Kidney epithelial cell (primary cell): Measurements from ENCODE around the gene IMPDH1. TPM values are rescaled to one million over a fixed set of nuclear protein-coding genes. Genes with fewer than 3 reads are reported as not detected.

Experiments used
- DNase-seq: peaks from one replicate; pipeline ENCODE4 v3.0.0-alpha.2; 2010; ENCODE audit warnings: low read depth
- H3K27me3 ChIP-seq: 2 replicates; pipeline ENCODE4 v1.6.0; 2011; ENCODE audit warnings: low read length; ENCODE audit not compliant: control insufficient read depth, insufficient read depth
- H3K36me3 ChIP-seq: 2 replicates; pipeline ENCODE4 v1.5.1; 2011; ENCODE audit warnings: low read length; ENCODE audit not compliant: control insufficient read depth, insufficient read depth
- H3K4me3 ChIP-seq: 2 replicates; pipeline ENCODE4 v1.5.1; 2011; ENCODE audit warnings: low read depth, mild to moderate bottlenecking, control low read depth, low read length
- total RNA-seq: library from RNA; depleted of rRNA; stranded (reverse); fragments of >200 nt; gene quantifications from 2 replicates; pipeline ENCODE4 v1.2.3, GENCODE V29; 2015
- TF ChIP-seq, protein P1 (sequence below): IDR thresholded peaks from 2 replicates; pipeline ENCODE4 v1.5.1; 2011; ENCODE audit warnings: mild to moderate bottlenecking, moderate library complexity, low read length, control low read depth, inconsistent platforms; ENCODE audit not compliant: insufficient read depth, poor library complexity, severe bottlenecking

IMPDH1 gene
- total RNA-seq, 1 donor from 2014 or later: 44.0 TPM

DNA sequence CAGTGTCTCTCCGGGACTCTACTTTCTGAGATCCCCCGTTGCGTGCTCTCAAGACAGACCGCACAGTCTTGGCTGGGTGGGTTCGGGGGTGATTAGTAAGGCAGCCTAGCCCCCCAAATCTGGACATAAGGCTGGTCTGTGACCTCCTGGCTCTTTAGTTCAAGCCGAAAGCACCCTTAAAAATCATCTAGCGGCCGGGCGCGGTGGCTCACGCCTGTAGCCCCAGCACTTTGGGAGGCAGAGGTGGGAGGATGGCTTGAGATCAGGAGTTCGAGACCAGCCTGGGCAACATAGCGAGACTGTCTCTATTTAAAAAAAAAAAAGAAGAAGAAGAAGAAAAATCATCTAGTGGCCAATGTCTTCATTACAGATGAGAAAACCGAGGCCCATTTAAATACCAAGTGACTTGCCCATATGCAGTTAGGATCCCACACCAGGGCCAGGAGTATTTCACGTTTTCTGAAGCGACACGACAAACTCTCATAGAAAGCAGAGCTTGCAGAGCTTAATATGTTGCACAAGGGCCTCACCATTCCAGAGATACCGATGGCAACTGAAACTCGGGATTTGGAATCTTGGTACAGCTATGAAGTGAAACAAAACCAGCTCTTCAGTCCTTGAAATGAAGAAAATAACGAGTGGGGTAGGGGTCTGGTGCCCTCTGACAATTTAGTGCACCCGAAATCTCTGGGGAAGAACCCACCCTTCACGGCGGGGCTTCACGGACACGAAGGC lies 45.2 kb upstream of the IMPDH1 start:
- no peak for DNase-seq
- H3K4me3 ChIP-seq: peak overlapping the region; percentile 85
- no peaks in the 10 kb centered on the region for H3K36me3 ChIP-seq
- TF ChIP-seq, protein P1, sequence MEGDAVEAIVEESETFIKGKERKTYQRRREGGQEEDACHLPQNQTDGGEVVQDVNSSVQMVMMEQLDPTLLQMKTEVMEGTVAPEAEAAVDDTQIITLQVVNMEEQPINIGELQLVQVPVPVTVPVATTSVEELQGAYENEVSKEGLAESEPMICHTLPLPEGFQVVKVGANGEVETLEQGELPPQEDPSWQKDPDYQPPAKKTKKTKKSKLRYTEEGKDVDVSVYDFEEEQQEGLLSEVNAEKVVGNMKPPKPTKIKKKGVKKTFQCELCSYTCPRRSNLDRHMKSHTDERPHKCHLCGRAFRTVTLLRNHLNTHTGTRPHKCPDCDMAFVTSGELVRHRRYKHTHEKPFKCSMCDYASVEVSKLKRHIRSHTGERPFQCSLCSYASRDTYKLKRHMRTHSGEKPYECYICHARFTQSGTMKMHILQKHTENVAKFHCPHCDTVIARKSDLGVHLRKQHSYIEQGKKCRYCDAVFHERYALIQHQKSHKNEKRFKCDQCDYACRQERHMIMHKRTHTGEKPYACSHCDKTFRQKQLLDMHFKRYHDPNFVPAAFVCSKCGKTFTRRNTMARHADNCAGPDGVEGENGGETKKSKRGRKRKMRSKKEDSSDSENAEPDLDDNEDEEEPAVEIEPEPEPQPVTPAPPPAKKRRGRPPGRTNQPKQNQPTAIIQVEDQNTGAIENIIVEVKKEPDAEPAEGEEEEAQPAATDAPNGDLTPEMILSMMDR: peak; percentile 4
- no peaks in the 10 kb centered on the region for H3K27me3 ChIP-seq

DNA sequence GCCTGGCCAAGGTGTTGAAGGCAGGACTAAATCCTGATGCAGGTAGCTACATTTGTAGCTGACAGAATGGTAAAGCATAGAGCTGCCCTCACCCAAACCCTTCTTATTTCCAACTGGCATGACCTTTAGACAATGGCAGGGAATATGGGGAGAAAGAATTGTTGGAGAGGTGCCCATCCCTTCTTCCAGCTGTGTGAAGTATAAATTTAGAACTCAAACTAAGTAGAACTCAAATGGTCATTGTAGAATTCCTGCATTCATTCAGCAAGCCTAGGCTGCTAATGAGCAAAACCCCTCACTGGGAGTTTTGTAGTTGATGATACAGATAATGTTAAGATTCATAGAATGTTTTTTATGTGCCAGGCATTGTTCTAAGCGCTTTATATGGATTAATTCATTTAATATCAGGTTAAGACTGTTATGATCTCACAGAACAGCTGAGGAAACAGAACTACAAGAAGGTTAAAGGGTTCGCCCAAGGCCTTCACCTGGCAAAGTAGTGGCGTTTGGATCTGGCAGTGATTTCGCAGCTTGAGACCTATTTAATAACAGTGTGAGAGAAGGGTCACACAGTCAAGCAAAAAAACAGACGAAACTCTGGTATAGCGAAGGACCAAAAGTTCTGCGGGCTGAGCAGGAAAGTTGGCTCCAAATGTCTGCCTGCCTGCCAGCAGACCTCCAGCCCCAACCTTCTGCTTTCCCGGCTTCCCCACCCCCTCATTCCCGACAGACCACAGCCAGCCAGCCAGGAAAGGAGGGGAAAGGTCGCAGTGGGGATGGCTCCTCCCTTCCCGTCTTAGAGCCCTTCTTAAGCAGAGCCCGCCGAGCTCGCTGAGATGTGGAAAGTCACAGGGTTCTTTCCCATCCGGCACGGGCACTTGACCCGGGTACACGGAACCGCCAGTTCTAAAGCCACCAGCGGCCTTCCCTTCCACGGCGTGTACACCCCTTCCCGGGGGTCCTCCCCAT lies 44.3 kb upstream of the IMPDH1 start:
- TF ChIP-seq, protein P1: no peak
- no peak overlapping the region for H3K4me3 ChIP-seq
- DNase-seq: no peak
- H3K36me3 ChIP-seq: no peaks in the 10 kb centered on the region
- H3K27me3 ChIP-seq: no peaks in the 10 kb centered on the region

DNA sequence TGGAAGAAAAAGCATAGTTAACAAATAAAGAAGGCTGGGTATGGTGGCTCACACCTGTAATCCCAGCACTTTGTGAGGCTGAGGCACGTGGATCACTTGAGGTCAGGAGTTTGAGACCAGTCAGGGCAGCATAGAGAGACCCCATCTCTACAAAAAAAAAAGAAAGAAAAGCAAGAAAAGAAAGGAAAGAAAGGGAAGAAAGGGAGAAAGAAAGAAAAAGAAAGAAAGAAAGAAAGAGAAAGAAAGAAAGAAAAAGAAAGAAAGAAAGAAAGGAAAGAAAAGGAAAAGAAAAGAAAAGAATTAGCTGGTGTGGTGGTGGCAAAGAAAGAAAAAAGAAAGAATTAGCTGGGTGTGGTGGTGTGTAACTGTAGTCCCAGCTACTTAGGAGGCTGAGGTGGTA lies 42.8 kb upstream of the IMPDH1 start:
- H3K36me3 ChIP-seq: no peaks in the 10 kb centered on the region
- no peak overlapping the region for H3K4me3 ChIP-seq
- no peaks in the 10 kb centered on the region for H3K27me3 ChIP-seq
- TF ChIP-seq, protein P1: no peak
- DNase-seq: no peak

DNA sequence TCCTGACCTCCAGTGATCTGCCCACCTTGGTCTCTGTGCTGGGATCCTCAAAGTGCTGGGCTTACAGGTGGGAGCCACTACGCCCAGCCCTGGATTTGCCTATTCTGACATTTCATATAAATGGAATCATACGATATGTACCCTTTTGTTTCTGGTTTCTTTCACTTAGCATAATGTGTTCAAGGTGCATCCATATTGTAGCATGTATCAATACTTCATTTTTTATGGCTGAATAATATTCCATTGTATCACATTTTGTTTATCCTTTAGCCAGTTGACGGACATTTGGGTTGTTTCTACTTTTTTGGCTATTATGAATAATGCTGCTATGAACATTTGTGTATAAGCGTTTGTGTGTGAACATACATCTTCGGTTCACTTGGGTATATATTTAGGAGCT lies 41.1 kb upstream of the IMPDH1 start:
- TF ChIP-seq, protein P1: no peak
- no peak for DNase-seq
- H3K36me3 ChIP-seq: no peaks in the 10 kb centered on the region

DNA sequence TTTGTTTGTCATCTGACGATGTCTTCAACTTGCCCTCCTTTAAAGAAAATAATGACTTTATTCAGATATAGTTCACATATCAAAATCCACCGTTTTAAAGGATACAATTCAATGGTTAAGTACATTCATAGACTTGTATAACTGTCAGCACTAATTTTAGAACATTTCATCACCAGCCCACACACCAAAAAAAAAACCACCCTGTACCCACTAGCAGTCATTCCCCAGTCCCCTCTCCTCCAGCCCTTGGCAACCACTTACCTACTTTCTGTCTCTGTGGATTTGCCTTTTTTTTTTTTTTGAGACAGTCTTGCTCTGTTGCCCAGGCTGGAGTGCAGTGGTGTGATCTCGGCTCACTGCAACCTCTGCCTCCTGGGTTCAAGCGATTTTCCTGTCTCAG lies 40.6 kb upstream of the IMPDH1 start:
- no peaks in the 10 kb centered on the region for H3K36me3 ChIP-seq
- DNase-seq: no peak
- no peaks in the 10 kb centered on the region for H3K27me3 ChIP-seq
- H3K4me3 ChIP-seq: no peak overlapping the region
- TF ChIP-seq, protein P1: no peak

More for the DNA sequence above, 41.1 kb upstream of the IMPDH1 start:
- Histone ChIP-seq H3K27me3 (no peaks in the 10 kb centered on the region), H3K4me3 (no peak overlapping the region)
